HG03439 (cell line): Measurements from ENCODE around the gene MOCS3.

Source experiments
- ATAC-seq: cut with Tn5 transposase; IDR thresholded peaks from one replicate; pipeline ENCODE4 v1.9.1; 2021; ENCODE audit warnings: mild to moderate bottlenecking, moderate library complexity; ENCODE audit not compliant: unreplicated experiment

The MOCS3 gene

GRCh38 chr20:50981714-50982048 lies 23.1 kb downstream of the MOCS3 start:
- ATAC-seq, result no peak

GRCh38 chr20:50982363-50982762 lies 23.7 kb downstream of the MOCS3 start:
- ATAC-seq, result no peak

DNA sequence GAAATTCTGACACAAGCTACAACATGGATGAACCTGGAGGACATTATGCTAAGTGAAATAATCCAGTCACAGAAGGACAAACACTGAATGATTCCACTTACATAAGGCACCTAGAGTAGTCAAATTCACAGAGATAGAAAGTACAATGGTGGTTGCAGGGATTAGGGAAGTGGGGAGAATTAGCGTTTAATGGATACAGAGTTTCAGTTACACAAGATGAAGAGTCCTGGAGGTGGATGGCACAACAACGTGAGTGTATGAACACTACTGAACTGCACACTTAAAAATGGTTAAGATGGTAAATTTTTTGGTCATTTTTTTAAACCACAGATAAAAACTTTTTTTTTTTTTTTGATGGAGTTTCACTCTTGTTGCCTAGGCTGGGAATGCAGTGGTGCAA lies 24.7 kb downstream of the MOCS3 start:
- ATAC-seq, result no peak

DNA sequence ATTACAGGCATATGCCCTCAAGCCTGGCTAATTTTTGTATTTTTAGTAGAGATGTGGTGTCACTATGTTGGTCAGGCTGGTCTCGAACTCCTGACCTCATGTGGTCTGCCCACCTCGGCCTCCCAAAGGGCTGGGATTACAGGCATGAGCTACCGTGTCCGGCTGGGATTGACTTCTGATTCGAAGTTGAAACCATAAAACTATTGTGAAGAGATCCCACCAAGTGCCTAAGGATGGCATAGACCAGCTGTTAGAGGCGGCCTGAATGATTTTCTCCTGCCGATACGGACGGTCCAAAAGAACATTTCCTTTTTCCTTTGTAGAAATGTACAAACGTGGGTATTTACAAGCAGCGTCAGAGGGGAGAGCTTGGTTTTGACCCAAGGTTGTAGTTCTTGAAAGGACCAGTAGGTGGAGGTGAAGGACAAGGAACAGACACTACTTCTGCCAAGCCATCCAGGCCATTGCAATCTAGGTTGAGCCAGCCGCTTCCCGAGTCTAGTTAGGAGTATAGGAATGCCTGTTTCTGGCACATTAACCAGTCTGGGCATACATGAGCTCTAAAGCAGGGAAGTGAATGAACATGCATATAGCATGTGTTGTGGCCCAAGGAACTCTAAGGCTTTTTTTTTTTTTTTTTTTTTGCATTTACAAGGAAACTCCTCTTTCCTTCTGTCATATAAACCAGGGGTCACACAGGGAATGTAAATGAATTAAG lies 29.0 kb downstream of the MOCS3 start:
- peak; percentile 74 for ATAC-seq

- no peak for ATAC-seq
Measured at GRCh38 chr20:50991076-50991475, 32.5 kb downstream of the MOCS3 start.

GRCh38 chr20:50992336-50992732 lies 33.7 kb downstream of the MOCS3 start:
- no peak for ATAC-seq

GRCh38 chr20:50992733-50993457 lies 34.3 kb downstream of the MOCS3 start:
- no peak for ATAC-seq

GRCh38 chr20:50993876-50994275 lies 35.3 kb downstream of the MOCS3 start:
- no peak for ATAC-seq

DNA sequence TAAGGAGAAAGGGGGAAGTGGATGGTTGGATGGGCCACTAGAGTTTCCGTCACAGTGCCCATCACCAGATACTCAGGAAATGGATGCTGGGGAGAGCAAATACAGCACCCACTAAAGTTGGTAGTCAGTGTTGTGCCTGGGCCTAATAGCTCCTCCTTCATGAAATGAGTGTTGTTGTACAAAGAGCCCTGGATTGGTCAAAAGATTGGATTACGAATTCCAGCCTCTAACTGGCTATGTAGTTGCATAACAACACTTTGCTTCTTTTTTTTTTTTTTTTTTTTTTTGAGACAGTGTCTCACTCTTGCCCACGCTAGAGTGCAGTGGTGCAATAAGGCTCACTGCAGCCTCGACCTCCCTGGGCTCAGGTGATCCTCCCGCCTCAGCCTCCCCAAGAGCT lies 36.9 kb downstream of the MOCS3 start:
- no peak for ATAC-seq

- ATAC-seq, result no peak
Measured at GRCh38 chr20:50996901-50997865, 38.6 kb downstream of the MOCS3 start.

DNA sequence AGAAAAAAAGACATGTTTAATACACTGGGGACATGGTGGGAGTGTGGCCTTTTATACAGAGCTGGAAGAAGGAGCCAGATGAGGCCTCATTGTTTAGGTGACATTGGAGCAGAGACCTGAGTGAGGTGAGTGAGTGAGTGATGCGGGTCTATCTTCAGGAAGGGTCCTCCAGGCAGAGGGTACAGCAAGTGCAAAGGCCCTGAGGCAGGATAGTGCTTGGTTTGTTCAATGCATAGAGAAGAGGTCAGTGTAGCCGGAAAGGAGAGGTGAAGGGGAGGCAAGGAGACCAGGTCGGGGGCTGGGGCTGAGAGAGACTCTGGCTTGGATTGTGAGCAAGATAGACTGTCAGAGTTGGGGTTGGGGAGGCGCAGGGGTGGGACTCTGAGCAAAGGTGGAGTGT lies 40.7 kb downstream of the MOCS3 start:
- ATAC-seq, result no peak

DNA sequence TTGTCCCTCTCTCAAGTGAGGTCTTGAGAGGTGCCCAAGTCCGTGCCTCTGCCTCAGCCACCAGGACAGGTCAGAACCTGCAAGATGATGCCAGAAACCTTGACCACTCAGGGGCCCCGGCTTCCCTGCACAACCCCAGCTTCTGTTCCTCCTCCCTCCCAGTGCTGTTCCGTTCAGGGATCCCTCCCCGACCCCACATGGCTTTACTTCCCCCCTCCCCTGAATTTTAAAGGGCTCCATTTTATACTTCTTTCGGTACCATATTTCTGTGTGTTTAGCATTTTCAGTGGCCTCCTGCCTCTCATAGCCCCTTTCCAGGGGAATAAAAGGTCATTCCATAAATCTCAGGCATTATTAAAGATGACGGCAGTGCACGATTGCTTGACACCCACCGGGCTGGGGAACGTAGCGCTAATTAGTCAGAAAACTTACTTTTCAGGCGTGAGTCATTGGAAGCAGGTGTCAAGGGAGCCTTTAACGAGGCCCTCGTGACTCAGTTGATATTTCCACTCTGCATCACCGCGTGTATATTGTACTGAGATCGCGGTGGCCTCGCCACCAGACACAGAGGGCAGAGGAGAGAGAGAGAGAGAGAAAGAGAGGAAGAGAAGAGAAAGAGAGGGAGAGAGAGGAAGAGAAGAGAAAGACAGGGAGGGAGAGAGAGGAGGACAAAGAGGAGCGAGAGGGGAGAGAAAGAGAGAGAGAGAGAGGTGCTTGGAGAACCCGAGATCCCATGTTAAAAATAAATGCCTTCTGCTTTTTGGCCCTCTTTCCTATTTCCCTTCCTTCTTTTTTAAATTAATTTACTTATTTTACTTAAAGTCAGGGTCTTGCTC lies 43.0 kb downstream of the MOCS3 start:
- ATAC-seq, result no peak

GRCh38 chr20:51002633-51003032 lies 44.0 kb downstream of the MOCS3 start:
- no peak for ATAC-seq

- no peak for ATAC-seq
Measured at GRCh38 chr20:51003753-51004152, 45.1 kb downstream of the MOCS3 start.

DNA sequence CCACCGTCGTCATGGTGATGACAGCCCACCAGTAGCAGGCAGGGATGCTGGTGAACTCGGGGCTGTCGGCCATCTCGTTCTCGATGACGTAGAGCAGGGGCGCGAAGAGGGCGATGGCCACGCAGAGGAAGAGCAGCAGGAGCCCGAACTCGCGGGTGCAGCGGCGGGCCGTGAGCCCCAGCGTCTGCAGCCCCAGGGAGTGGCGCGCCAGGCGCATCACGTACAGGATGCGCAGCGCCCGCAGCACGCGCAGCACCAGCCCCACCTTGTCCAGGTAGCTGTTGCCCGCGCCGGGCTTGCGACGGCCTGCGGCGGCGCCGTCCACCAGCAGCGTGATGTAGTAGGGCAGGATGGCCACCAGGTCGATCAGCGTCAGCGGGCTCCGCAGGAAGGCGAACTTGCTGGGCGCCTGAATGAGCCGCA lies 45.7 kb downstream of the MOCS3 start:
- no peak for ATAC-seq

DNA sequence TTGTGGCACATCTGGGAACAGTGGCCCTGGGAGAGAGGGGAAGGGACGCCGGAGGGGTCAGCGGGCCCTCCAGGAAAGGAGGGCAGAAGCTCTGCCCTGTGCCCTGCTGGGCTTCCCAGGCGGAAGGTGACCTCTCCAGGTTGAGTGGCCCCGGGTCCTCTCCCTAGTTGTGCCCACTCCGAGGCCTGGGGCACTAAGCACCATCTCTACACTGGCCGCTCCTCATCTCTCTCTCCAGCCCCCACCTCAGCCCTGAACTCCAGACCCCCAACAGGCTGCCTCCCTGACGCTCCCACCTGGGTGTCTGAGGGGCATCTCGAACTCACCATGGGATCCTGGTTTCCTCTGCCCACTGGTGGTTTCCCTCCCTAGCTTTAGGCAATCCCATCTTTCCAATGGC lies 46.2 kb downstream of the MOCS3 start:
- ATAC-seq, result no peak

GRCh38 chr20:51005214-51005613 lies 46.6 kb downstream of the MOCS3 start:
- ATAC-seq, result no peak

DNA sequence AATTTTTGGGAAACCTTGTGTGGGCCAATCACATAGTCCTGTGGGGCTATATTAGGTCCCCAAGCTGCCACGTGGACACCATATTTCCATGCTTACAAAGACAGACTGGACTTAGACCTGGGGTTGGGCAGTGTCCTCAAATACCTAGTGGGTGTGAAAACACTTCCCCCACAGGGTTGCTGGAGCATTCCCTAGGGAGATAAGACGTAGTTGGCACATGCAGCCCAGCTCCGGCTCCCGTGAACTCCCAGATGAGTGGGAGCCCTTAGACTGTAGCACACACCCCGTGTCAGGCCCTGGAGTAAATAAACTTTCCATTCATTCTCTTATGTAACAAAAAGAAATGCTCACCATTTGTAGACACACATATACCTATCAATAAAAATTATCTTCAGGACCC lies 50.1 kb downstream of the MOCS3 start:
- ATAC-seq, result no peak

GRCh38 chr20:51009303-51010042 lies 50.9 kb downstream of the MOCS3 start:
- ATAC-seq, result no peak

DNA sequence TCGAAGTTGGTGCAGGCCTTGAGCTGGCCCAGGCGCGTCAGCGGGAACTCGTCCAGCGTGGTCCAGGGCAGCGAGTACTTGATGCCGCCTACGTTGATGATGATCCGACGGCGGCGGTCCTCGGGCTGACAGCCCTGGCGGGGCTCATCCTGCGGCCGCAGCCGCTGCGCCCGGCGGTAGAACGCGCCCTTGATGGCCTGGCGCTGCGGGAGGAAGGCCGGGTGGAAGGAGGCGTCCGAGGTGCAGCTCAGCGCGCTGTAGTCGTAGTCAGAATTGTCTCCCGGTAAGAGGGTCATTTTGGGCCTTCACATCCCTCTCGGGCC lies 51.4 kb downstream of the MOCS3 start:
- no peak for ATAC-seq
